Fibroblast of mammary gland (primary cell): ENCODE measurements around the gene DENND1B.

Experiments
- DNase-seq: peaks from one replicate; pipeline ENCODE4 v3.0.0-alpha.2; 2010; ENCODE audit warnings: low read depth
- H3K4me3 ChIP-seq: 2 replicates; pipeline ENCODE4 v1.5.1; 2011; ENCODE audit warnings: low read depth, mild to moderate bottlenecking, low read length, moderate library complexity; ENCODE audit not compliant: control insufficient read depth
- TF ChIP-seq, protein P1 (sequence below): conservative IDR thresholded peaks from 2 replicates; pipeline ENCODE4 v1.5.1; 2011; ENCODE audit warnings: low read depth, low read length, inconsistent platforms; ENCODE audit not compliant: control insufficient read depth, insufficient read depth

Gene DENND1B

DNA sequence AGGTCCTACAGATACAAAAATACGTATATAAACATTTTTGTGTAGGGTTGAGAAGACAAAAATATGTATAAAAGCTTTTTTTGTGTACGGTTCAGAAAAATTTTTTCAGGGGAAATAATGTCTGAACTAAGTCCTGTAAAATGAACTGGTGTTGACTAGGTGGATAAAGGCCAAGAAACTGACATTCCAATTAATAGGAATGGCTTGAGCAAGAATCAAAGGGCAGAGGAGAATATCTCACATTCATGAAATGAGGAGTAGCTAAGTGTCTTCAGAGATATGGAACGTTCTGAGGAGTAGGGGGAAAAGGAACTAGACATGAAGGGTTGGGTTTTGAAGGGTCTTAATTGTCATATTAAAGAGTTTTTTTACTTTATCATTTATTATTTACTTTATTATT, 231.2 kb downstream of the DENND1B start:
- TF ChIP-seq, protein P1, sequence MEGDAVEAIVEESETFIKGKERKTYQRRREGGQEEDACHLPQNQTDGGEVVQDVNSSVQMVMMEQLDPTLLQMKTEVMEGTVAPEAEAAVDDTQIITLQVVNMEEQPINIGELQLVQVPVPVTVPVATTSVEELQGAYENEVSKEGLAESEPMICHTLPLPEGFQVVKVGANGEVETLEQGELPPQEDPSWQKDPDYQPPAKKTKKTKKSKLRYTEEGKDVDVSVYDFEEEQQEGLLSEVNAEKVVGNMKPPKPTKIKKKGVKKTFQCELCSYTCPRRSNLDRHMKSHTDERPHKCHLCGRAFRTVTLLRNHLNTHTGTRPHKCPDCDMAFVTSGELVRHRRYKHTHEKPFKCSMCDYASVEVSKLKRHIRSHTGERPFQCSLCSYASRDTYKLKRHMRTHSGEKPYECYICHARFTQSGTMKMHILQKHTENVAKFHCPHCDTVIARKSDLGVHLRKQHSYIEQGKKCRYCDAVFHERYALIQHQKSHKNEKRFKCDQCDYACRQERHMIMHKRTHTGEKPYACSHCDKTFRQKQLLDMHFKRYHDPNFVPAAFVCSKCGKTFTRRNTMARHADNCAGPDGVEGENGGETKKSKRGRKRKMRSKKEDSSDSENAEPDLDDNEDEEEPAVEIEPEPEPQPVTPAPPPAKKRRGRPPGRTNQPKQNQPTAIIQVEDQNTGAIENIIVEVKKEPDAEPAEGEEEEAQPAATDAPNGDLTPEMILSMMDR: no peak
- H3K4me3 ChIP-seq: no peak overlapping the region
- DNase-seq: no peak

DNA sequence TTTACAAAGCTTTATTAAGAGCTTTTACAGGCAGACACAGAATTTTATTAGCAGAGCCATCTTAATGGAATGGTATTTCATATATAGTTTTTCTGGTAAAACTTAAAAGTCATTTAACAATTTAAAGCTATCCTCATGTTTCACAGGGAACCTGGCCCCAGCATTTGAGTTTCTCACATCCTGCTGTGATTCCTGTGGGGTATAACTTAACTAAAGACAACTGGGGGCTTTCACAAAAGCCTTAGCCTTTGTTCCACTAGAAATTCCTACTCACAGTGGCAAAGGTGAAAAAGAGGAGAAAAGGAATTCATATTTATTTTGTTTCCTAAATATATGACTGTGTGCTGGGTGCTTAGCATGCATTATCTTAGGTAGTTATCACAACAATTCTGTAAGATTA, 233.9 kb downstream of the DENND1B start:
- TF ChIP-seq, protein P1: no peak
- no peak for DNase-seq
- H3K4me3 ChIP-seq: no peak overlapping the region

DNA sequence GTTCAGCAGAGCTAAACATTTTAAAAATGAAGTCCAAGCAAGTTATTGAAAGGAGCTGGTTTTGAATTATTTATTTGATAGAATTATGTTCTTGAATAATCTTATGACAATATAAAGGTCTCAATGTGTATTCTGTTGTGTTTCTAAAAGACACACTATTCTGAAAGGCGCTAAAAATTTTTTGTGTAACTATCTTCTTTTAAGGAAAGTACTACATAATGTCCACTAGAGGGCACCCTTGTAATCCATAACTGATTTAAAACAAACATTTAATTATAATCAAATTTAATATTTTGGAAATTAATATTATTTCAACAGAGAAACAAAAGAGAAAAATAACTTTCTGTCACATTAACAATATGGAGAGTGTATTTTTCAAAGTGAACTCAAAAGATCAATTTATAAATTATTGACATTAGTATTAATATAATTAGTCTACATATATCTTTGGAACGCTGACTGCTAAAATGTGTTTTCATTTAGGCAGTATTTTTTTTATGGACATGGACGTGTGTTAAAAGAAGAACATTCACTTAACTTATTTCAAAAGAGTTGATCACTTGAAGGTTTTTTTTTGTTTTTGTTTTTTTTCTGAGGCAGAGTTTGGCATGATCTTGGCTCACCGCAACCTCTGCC, 248.4 kb downstream of the DENND1B start:
- peak; percentile 47 for DNase-seq
- TF ChIP-seq, protein P1: peak; percentile 42
- no peak overlapping the region for H3K4me3 ChIP-seq

DNA sequence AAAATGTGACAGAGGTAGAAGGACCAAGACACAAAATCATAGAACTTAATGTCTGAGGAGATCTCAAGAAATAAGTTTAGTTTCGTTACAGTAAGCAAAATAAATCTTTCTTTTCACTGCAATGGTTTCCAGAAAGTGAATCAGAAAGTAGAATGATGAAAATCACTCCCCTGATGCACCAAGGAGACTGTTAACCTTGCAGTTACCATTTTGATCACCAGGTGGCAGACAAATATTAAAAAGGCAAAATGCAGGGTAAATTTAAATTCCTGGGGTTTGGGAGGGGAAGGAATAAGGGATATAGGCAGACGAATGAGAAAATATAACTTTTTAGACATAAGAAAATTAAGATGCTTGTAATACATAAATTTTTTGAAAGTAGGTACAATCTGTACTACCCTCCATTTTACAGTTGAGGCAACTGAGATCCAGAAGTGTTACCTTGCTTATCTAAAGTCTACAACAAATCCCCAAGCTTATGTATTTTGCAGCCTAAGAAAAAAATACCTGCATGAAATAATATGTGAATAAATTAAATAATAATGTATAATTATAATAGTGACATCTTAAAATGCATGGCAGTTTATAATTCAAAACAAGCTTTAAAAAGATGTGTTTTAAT, 254.1 kb downstream of the DENND1B start:
- peak; percentile 46 for DNase-seq
- TF ChIP-seq, protein P1: peak; percentile 72
- no peak overlapping the region for H3K4me3 ChIP-seq

DNA sequence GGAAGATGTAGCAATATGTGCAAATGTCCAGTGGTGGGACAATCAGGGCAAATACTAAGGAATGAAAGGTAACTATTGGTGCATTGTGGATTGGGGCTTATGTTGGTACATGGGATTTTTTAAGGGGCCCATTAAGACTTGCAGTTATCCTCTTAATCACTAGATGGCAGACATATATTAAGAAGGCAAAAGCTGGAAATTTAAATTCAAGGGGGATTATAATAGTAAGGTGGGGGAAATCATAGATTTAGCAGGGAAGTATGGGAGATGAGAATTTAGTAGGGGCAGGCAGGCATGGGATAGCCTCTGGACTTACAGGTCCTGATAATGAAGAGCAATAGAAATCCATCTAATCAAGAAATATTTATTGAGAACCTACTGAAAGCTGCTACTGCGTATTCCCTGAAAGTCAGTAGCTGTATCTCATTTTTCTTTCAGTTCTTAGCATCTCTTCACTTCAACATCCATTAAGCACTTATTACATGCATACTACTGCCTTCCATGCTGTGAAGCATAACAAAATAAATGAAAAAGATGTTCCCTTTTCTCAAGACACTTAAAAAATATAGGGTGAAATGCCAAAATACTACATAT, 255.4 kb downstream of the DENND1B start:
- peak; percentile 20 for DNase-seq
- no peak overlapping the region for H3K4me3 ChIP-seq

DNA sequence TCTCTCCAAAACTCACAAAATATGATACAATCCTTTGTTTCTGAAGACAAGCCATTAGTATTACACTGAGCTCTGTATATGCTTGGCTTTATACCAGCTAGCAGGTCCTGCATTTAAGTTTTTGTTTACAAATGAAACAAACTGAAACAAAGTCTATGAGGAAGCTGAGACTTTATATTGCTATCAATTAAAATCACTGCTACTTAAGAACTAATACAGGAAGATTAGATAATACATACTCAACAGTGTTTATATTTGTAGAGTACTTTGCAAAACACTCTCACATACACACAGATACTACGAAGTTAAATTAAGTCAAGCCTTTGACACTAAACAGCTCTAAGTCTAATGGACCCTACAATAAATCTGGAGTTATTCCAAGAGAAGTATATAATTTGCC, 259.9 kb downstream of the DENND1B start:
- no peak overlapping the region for H3K4me3 ChIP-seq
- DNase-seq: no peak
- TF ChIP-seq, protein P1: no peak

More for the DNA sequence above, 255.4 kb downstream of the DENND1B start:
- TF ChIP-seq, protein P1: peak; percentile 43
